Activated CD4-positive, CD25-positive, alpha-beta regulatory T cell (primary cell): ENCODE measurements around the gene AQP2.

ENCODE experiments used
- DNase-seq, 4 experiments: peaks; one replicate each; lab custom pipeline; 2025; lab: John Stamatoyannopoulos, UW

AQP2 gene

GRCh38 chr12:49955899-49956662 is 5.5 kb downstream of the AQP2 start:
- no peak for DNase-seq

- no peak for DNase-seq
Observed at GRCh38 chr12:49956663-49957569, 6.4 kb downstream of the AQP2 start.

- DNase-seq = no peak
Observed at GRCh38 chr12:49957570-49957967, 7.0 kb downstream of the AQP2 start.

GRCh38 chr12:49959685-49960473 is 9.3 kb downstream of the AQP2 start:
- no peak for DNase-seq

- no peak for DNase-seq
Observed at GRCh38 chr12:49960474-49961110, 10.1 kb downstream of the AQP2 start.

- no peak for DNase-seq
Observed at GRCh38 chr12:49961111-49961922, 10.8 kb downstream of the AQP2 start, which contains the start of gene AQP5. Gene AQP5, plus strand, starts transcription at chr12:49961872. Its CDS starts 146 bp downstream, at chr12:49962018.

- no peak for DNase-seq
Observed at GRCh38 chr12:49961993-49962764, 11.6 kb downstream of the AQP2 start.

- DNase-seq = no peak
Observed at GRCh38 chr12:49962861-49963765, 12.6 kb downstream of the AQP2 start.

- no peak for DNase-seq
Observed at GRCh38 chr12:49963976-49964815, 13.7 kb downstream of the AQP2 start.

- DNase-seq = no peak
Observed at GRCh38 chr12:49964849-49965624, 14.5 kb downstream of the AQP2 start.

GRCh38 chr12:49965836-49966235 is 15.3 kb downstream of the AQP2 start:
- no peak for DNase-seq

GRCh38 chr12:49966511-49967041 is 16.0 kb downstream of the AQP2 start:
- DNase-seq = no peak

GRCh38 chr12:49967042-49967776 is 16.7 kb downstream of the AQP2 start:
- DNase-seq = peak; percentile 84 to 96 (median 92)

- DNase-seq = no peak
Observed at GRCh38 chr12:49967777-49968250, 17.3 kb downstream of the AQP2 start.

- no peak for DNase-seq
Observed at GRCh38 chr12:49968471-49968870, 17.9 kb downstream of the AQP2 start.

- no peak for DNase-seq
Observed at GRCh38 chr12:49969027-49969426, 18.5 kb downstream of the AQP2 start.
